T-helper 1 cell treated with Interleukin-12 subunit alpha and Interleukin-12 subunit beta and Interleukin-4 antibody, amounts not matched to agents 30 ng/mL and 1 ng/mL, for 36 hours (primary cell): ENCODE data around the gene CBX2. TPM values are rescaled to one million over a fixed set of nuclear protein-coding genes. Genes with fewer than 3 reads are reported as not detected.

Source experiments
- intact Hi-C: fragments of 100-400 bp; cut with micrococcal nuclease; formaldehyde crosslinking; loops from one replicate; pipeline ENCODE4 v1.15.1; 2024
- total RNA-seq: library from RNA; stranded (reverse); gene quantifications from 2 replicates; pipeline ENCODE4 v1.2.3, GENCODE V29; 2022

CBX2 gene
- total RNA-seq, 1 donor from 2014 or later = 2.5 TPM

- intact Hi-C loops = no loop called here
Measured at GRCh38 chr17:79824893-79825579, 47.1 kb downstream of the CBX2 start.

- intact Hi-C loops = no loop called here
Measured at GRCh38 chr17:79825580-79825921, 47.6 kb downstream of the CBX2 start.

- intact Hi-C loops = no loop called here
Measured at GRCh38 chr17:79826204-79826680, 48.3 kb downstream of the CBX2 start.

- intact Hi-C loops = no loop called here
Measured at GRCh38 chr17:79826841-79827578, 49.1 kb downstream of the CBX2 start.

- intact Hi-C loops = no loop called here
Measured at GRCh38 chr17:79829004-79829403, 51.1 kb downstream of the CBX2 start.

GRCh38 chr17:79829457-79829856, 51.5 kb downstream of the CBX2 start:
- intact Hi-C loops = no loop called here

GRCh38 chr17:79830303-79830702, 52.4 kb downstream of the CBX2 start:
- intact Hi-C loops = no loop called here

GRCh38 chr17:79830763-79831264, 52.9 kb downstream of the CBX2 start:
- intact Hi-C loops = no loop called here

- intact Hi-C loops = no loop called here
Measured at GRCh38 chr17:79831265-79832217, 53.6 kb downstream of the CBX2 start.

- intact Hi-C loops = no loop called here
Measured at GRCh38 chr17:79832218-79833109, 54.5 kb downstream of the CBX2 start.

GRCh38 chr17:79833110-79833450, 55.1 kb downstream of the CBX2 start:
- intact Hi-C loops = no loop called here

GRCh38 chr17:79833744-79834564, 56.0 kb downstream of the CBX2 start:
- intact Hi-C loops = no loop called here

GRCh38 chr17:79834565-79835469, 56.9 kb downstream of the CBX2 start:
- intact Hi-C loops = loop anchor here (5.0 kb wide), 1 partner anchor 267 kb away; the partner anchor contains the start of gene GAA

- intact Hi-C loops = loop anchor here (5.0 kb wide), 1 partner anchor 267 kb away; the partner anchor contains the start of gene GAA
Measured at GRCh38 chr17:79835470-79835899, 57.5 kb downstream of the CBX2 start.

- intact Hi-C loops = loop anchor here (5.0 kb wide), 1 partner anchor 266 kb away; the partner anchor contains the start of gene GAA
Measured at GRCh38 chr17:79835953-79836509, 58.1 kb downstream of the CBX2 start.

- intact Hi-C loops = loop anchor here (5.0 kb wide), 1 partner anchor 266 kb away; the partner anchor contains the start of gene GAA
Measured at GRCh38 chr17:79836510-79836971, 58.6 kb downstream of the CBX2 start.

GRCh38 chr17:79836972-79837887, 59.3 kb downstream of the CBX2 start:
- intact Hi-C loops = loop anchor here (5.0 kb wide), 1 partner anchor 265 kb away; the partner anchor contains the start of gene GAA
